CD4-positive, alpha-beta T cell treated with Interleukin-21 for 1 hour (primary cell): Measurements from ENCODE around the gene EXOC3L4.

ENCODE experiments used
- DNase-seq: peaks from one replicate; pipeline ENCODE4 v3.0.0-alpha.2; 2020

The EXOC3L4 gene

GRCh38 chr14:103123634-103124500, 29.3 kb downstream of the EXOC3L4 start:
- no peak for DNase-seq

DNA sequence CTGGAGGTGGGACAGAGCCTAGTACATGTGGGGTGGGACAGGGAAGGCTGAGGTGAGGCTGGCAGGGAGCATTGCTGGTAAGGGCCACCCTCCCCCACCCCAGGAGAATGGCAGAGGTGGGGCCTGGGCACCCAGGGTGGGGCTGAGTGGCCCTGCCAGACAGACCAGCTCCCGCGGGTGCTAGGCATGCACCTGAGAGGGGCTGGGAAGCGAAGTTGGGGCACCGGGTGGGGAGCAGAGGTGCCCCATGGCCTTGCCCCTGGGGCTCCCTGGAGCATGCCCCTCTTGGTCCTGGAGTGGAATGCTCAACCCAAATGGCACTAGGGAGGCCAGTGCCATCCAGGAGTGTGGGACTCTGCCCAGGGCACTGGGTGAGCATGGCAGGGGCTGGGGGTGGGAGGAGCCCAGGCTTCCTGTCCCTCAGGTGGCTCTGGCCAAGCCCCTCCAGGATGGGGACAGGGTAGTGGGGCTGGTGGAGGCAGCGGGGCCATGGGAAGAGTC, 30.0 kb downstream of the EXOC3L4 start:
- DNase-seq: no peak

DNA sequence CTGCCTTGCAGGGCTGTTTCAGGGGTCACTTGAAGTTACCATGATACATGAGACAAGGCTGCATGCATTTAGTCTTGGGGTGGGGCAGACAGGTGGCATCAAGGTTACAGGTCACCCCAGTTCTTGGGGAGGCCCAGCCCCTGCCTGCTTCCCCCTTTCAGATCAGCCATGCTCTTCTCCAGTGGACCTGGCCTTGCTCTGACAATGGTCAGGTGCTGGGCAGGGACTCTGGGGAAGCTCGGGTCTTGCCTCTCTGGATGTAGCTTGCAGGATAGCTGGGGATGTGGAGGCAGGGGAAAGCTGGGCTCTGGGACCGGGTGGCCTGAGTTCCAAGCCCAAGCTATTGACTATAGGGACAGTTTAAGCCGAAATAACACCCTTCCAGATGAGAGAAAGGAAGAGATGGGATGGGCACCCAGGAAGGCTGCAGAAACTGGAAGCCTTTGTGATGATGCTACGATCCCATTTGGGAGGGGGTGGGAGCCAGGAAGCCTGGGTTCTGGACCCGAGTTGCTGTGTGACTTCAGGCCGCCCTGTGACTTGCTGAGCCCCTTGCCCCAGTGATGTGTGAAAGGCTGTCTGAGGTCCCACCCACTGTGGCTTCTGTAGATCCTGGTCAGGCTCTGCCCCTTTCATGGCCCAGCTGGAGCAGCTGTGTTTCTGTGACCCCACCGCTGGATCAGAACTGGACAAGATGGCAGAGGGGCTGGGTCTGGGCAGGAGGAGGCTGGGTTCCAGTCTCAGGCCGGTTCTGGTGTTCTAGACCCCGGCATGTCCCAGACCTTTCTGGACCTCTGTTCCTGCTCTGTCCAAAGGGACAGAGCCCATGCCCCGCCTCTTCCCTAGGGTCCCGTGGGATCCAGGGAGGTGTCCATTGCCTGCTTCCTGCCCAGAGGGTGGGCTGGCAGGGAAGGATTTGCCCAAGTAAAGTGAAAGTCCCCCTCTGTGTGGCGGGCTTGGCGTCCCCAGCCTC, 30.9 kb downstream of the EXOC3L4 start:
- DNase-seq: no peak

- DNase-seq: no peak
These were observed 31.8 kb downstream of the EXOC3L4 start for GRCh38 chr14:103126088-103126872.

GRCh38 chr14:103126873-103127304, 32.4 kb downstream of the EXOC3L4 start:
- DNase-seq: no peak

- DNase-seq: no peak
These were observed 32.8 kb downstream of the EXOC3L4 start for GRCh38 chr14:103127356-103127755.

GRCh38 chr14:103127861-103128598, 33.5 kb downstream of the EXOC3L4 start:
- DNase-seq: no peak

GRCh38 chr14:103128631-103129300, 34.2 kb downstream of the EXOC3L4 start:
- DNase-seq: no peak

DNA sequence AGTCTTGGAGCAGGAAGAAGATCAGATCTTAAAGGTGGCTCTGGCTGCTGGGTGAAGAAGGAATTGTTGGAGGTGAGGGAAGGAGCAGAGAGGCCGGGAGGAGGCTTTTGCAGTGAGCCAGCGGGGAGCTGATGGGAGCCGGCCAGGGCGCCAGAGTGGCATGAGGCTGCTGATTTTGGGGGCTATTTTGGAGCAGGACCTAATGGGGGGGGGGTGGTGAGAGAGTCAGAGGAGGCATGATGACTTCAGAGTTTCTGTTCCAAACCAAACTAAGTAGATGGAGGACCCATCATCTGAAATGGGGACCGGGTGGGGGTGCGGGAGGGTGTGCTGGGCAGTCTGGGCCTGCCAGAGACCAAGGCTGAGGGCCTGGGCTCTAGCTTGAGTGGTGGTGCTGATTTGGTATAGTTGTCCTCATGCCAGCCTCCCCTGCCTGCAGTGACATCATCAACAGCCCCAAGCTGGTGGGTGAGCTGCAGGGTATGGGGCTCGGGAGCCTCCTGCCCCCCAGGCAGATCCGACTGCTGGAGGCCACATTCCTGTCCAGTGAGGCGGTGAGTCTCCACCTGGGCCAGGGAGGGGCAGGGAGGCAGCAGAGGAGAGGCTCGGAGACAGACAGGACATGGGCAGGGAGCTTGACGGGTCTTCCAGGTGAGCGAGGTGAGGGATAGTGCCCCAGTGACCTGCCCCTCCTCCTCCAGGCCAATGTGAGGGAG, 34.9 kb downstream of the EXOC3L4 start:
- DNase-seq: no peak

DNA sequence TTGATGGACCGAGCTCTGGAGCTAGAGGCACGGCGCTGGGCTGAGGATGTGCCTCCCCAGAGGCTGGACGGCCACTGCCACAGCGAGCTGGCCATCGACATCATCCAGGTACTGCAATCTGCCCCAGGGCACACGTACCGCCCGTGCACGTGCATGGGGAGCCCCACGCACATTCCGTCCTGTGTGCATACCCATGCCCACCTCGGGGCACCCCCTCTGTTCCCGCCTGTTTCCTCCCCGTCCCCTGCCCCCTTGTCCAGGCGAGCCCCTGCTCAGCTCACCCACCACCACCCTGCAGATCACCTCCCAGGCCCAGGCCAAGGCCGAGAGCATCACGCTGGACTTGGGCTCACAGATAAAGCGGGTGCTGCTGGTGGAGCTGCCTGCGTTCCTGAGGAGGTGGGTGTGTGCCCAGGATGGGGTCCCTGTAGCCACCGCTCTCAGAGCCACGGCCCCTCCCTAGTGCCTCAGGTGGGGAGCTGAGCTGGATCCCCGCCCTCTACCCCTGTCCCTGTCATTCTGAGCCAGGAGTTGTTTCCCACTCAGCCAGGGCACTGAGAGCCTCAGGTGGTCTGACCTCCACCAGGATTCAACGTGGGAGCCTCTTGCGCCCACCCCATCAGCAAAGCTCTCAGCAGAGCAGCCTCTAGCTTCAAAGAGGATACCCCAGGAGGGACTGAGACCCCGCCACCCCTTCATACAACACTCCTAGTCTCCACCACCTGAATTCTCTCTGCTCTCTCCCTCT, 35.7 kb downstream of the EXOC3L4 start:
- DNase-seq: no peak

DNA sequence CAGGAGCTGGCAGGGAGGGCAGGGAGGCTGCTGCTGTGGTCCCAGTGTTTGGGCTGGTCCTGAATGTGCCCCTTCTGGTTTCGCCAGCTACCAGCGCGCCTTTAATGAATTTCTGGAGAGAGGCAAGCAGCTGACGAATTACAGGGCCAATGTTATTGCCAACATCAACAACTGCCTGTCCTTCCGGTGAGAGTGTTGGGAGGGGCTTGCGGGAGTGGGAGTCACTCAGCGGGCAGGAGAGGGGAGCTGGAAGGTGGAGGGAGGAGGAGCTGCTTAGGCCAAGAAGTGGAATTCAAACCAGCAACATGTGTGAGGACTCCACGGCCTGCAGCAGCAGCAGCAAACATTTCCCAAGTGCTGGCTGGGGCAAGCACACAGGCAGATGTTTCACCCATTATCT, 36.4 kb downstream of the EXOC3L4 start:
- no peak for DNase-seq

DNA sequence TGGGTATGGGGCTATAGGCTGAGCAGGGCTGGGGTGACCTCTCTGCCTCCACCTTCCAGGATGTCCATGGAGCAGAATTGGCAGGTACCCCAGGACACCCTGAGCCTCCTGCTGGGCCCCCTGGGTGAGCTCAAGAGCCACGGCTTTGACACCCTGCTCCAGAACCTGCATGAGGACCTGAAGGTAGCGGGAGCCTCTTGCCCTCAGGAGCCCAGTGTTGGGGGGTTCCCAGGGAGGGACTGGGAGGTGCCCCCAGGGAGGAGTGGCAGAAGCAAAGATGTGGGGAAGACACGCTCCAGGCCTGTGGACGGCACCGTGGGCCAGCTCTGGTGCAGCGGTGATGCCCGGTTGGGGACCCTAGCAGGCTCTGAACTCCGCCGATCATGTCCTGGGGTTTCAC, 37.1 kb downstream of the EXOC3L4 start:
- DNase-seq: no peak

- DNase-seq: no peak
These were observed 38.1 kb downstream of the EXOC3L4 start for GRCh38 chr14:103132381-103133209.

GRCh38 chr14:103133210-103134140, 39.0 kb downstream of the EXOC3L4 start:
- no peak for DNase-seq

DNA sequence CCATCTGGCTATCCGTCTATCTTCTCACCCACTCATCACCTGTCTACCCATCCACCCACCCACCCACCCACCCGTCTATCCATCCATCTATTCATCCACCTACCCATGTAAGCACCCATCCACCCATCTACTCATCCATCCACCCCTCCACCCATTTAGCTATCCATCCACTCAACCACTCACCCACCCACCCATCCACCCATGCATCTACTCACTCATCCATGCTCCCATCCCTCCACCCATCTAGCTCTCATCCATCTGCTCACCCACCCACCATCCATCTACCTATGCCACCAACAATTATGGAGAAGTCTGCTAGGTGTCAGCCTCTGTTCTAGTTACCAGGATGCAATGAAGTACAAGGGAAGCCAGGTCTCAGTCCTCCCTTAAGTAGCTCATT, 39.9 kb downstream of the EXOC3L4 start:
- no peak for DNase-seq

- DNase-seq: no peak
These were observed 40.4 kb downstream of the EXOC3L4 start for GRCh38 chr14:103134919-103135318.
